Glutamatergic neuron (in vitro differentiated cells): ENCODE measurements around the gene NRAP. TPM values are rescaled to one million over a fixed set of nuclear protein-coding genes. Genes with fewer than 3 reads are reported as not detected.

Source experiments
- DNase-seq: peaks from one replicate; pipeline ENCODE4 v3.0.0; 2022
- H3K27ac Mint-ChIP-seq: one replicate; pipeline ENCODE4 v1.8.0; 2020; ENCODE audit warnings: mild to moderate bottlenecking, mixed read lengths, inconsistent platforms; ENCODE audit not compliant: unreplicated experiment
- H3K27me3 Mint-ChIP-seq: one replicate; pipeline ENCODE4 v1.8.0; 2020; ENCODE audit warnings: mild to moderate bottlenecking, moderate library complexity, mixed read lengths, inconsistent platforms; ENCODE audit not compliant: unreplicated experiment
- H3K36me3 Mint-ChIP-seq: one replicate; pipeline ENCODE4 v1.8.0; 2020; ENCODE audit warnings: mild to moderate bottlenecking, mixed read lengths, inconsistent platforms; ENCODE audit not compliant: unreplicated experiment
- H3K4me1 Mint-ChIP-seq: one replicate; pipeline ENCODE4 v1.8.0; 2020; ENCODE audit warnings: mild to moderate bottlenecking, low read depth, mixed read lengths, inconsistent platforms; ENCODE audit not compliant: unreplicated experiment
- H3K4me3 Mint-ChIP-seq: one replicate; pipeline ENCODE4 v1.8.0; 2020; ENCODE audit warnings: mild to moderate bottlenecking, mixed read lengths, inconsistent platforms; ENCODE audit not compliant: unreplicated experiment
- H3K9me3 Mint-ChIP-seq: one replicate; pipeline ENCODE4 v1.8.0; 2020; ENCODE audit warnings: mild to moderate bottlenecking, moderate library complexity, mixed read lengths, inconsistent platforms; ENCODE audit not compliant: unreplicated experiment
- total RNA-seq: library from RNA; stranded (reverse); fragmentation: NEBNext Ultra II Directional; extraction: Animal tissue kit (Norgen Biotek cat#: 25700); gene quantifications from one replicate; pipeline ENCODE4 v1.2.1, GENCODE V29; 2021; ENCODE audit not compliant: unreplicated experiment
- TF ChIP-seq, protein P1 (sequence below): fragments of 200-600 bp; sonication (generic); IDR thresholded peaks from one replicate; pipeline ENCODE4 v1.5.0; 2021; ENCODE audit not compliant: partially characterized antibody, unreplicated experiment

The NRAP gene
- total RNA-seq, 1 donor from 2014 or later: not detected

DNA sequence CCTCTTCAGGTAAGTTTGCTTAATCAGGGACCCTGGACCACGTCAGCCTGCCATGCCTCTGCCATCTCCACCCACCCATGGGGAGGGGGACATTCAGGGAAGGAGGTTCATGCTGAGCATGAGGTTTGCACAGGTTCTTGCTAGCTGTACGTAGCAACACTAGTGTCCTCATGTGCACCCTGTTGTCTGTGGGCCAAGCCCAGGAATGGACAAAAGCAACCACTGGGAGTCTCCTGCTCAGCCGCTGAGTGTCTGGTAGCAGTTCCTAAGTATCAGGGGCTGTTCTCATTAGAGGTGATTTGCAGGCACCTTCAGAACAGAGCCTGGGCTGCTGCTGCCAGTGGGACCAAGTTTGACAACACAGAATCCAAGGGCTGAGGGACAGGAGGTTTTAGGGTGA is 33.8 kb upstream of the NRAP start:
- H3K4me3 Mint-ChIP-seq: no peak overlapping the region
- H3K9me3 Mint-ChIP-seq: peaks cover 13% of the 10 kb centered on the region
- no peak overlapping the region for H3K27ac Mint-ChIP-seq
- TF ChIP-seq, protein P1, sequence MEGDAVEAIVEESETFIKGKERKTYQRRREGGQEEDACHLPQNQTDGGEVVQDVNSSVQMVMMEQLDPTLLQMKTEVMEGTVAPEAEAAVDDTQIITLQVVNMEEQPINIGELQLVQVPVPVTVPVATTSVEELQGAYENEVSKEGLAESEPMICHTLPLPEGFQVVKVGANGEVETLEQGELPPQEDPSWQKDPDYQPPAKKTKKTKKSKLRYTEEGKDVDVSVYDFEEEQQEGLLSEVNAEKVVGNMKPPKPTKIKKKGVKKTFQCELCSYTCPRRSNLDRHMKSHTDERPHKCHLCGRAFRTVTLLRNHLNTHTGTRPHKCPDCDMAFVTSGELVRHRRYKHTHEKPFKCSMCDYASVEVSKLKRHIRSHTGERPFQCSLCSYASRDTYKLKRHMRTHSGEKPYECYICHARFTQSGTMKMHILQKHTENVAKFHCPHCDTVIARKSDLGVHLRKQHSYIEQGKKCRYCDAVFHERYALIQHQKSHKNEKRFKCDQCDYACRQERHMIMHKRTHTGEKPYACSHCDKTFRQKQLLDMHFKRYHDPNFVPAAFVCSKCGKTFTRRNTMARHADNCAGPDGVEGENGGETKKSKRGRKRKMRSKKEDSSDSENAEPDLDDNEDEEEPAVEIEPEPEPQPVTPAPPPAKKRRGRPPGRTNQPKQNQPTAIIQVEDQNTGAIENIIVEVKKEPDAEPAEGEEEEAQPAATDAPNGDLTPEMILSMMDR: no peak
- H3K4me1 Mint-ChIP-seq: no peaks in the 10 kb centered on the region
- no peak for DNase-seq
- peaks cover 15% of the 10 kb centered on the region for H3K36me3 Mint-ChIP-seq
- H3K27me3 Mint-ChIP-seq: no peaks in the 10 kb centered on the region

DNA sequence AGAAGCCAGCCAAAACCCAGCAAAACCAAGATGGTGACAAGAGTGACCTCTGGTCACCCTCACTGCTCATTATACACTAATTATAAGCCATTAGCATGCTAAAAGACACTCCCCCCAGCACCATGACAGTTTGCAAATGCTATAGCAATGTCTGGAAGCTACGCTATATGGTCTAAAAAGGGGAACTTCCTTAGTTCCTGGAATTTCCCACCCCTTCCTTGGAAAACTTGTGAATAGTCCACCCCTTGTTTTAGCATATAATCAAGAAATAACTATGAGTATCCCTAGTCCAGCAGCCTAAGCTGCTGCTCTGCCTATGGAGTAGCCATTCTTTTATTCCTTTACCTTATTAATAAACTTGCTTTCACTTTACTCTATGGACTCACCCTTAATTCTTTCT is 31.9 kb upstream of the NRAP start:
- TF ChIP-seq, protein P1: no peak
- Mint-ChIP-seq H3K4me3 (no peak overlapping the region), H3K27me3 (no peaks in the 10 kb centered on the region), H3K4me1 (no peaks in the 10 kb centered on the region), H3K9me3 (peaks cover 13% of the 10 kb centered on the region), H3K27ac (no peak overlapping the region), H3K36me3 (peaks cover 16% of the 10 kb centered on the region)
- DNase-seq: no peak

GRCh38 chr10:113693348-113693747 is 29.5 kb upstream of the NRAP start:
- no peak for DNase-seq
- TF ChIP-seq, protein P1: no peak
- H3K36me3 Mint-ChIP-seq: peaks cover 22% of the 10 kb centered on the region
- no peaks in the 10 kb centered on the region for H3K27me3 Mint-ChIP-seq
- H3K4me1 Mint-ChIP-seq: no peaks in the 10 kb centered on the region
- H3K9me3 Mint-ChIP-seq: peaks cover 15% of the 10 kb centered on the region
- no peak overlapping the region for H3K4me3 Mint-ChIP-seq
- H3K27ac Mint-ChIP-seq: no peak overlapping the region

DNA sequence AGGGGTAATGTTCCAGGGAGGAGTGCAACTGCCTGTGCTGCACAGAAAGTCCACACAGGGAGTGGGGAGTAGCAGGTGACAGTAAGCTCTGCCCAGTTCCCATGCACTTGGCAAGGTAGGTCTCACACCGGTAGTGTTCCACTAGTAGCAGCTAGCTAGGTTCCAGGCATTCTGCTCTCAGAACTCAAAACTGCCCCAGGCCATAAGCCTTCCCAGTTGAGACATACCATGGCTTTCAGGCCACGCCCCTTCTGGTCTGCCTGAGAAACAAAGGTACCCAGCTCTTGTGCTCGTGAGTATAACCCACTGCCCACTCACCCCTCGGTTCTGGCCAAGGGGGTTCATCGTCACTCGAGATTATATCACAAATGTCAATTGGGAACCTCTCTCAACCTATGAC is 28.4 kb upstream of the NRAP start:
- H3K27me3 Mint-ChIP-seq: no peaks in the 10 kb centered on the region
- no peak overlapping the region for H3K27ac Mint-ChIP-seq
- no peak for DNase-seq
- TF ChIP-seq, protein P1: no peak
- H3K4me3 Mint-ChIP-seq: no peak overlapping the region
- H3K36me3 Mint-ChIP-seq: peaks cover 31% of the 10 kb centered on the region
- peaks cover 19% of the 10 kb centered on the region for H3K9me3 Mint-ChIP-seq
- H3K4me1 Mint-ChIP-seq: no peaks in the 10 kb centered on the region

DNA sequence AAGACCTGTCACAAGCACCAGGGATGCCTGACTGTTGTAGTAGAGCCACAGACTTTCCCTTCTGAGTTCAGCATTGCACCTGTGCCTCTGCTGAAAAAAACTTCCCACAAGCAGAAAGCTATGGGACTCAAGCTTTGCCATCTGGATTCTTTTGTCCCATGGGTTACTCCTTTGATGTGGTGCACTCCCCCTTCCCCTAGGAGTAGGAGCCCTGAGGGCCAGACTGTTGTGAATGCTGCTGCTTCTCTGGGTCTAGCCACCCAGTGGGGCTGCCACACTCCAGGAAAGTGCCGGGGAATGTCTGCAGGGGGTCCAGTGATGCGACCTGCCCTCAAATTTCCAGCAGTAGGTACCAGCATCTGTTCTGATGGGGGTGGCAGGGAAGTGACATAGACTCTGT is 27.5 kb upstream of the NRAP start:
- Mint-ChIP-seq H3K36me3 (peaks cover 31% of the 10 kb centered on the region), H3K9me3 (peaks cover 19% of the 10 kb centered on the region), H3K27me3 (no peaks in the 10 kb centered on the region), H3K4me1 (no peaks in the 10 kb centered on the region), H3K27ac (no peak overlapping the region), H3K4me3 (no peak overlapping the region)
- TF ChIP-seq, protein P1: no peak
- no peak for DNase-seq
